Mesendoderm (in vitro differentiated cells): Measurements from ENCODE around the gene OR10V1.
"Not testable (repeated sequence)": the region's sequence is repeated elsewhere in the genome, so short reads cannot be mapped to it uniquely, and the experiment has no call there.

Source experiments
- DNase-seq: peaks from one replicate; pipeline ENCODE4 v3.0.0; 2013
- H2AK5ac ChIP-seq: 2 replicates; pipeline ENCODE4 v1.6.1; 2013; ENCODE audit warnings: low read length, inconsistent platforms
- H2BK120ac ChIP-seq: 2 replicates; pipeline ENCODE4 v1.6.1; 2013; ENCODE audit warnings: low read depth, mild to moderate bottlenecking, low read length, moderate library complexity, mixed read lengths
- H2BK15ac ChIP-seq: replicated peaks from 2 replicates; pipeline ENCODE4 v1.6.1; 2013; ENCODE audit warnings: low read depth, mild to moderate bottlenecking, moderate library complexity
- H2BK5ac ChIP-seq: 2 replicates; pipeline ENCODE4 v1.6.1; 2013; ENCODE audit warnings: low read length, inconsistent platforms
- H3K18ac ChIP-seq: 2 replicates; pipeline ENCODE4 v1.6.1; 2013; ENCODE audit warnings: mild to moderate bottlenecking, low read length, mixed read lengths
- H3K23ac ChIP-seq: one replicate; pipeline ENCODE4 v1.6.1; 2013; ENCODE audit warnings: low read length
- H3K27ac ChIP-seq: 2 replicates; pipeline ENCODE4 v1.5.1; 2013; ENCODE audit warnings: low read depth, mild to moderate bottlenecking, inconsistent platforms, low read length, moderate library complexity
- H3K27me3 ChIP-seq: 2 replicates; pipeline ENCODE4 v1.6.1; 2013; ENCODE audit warnings: low read length, control low read depth, mild to moderate bottlenecking, inconsistent platforms; ENCODE audit not compliant: insufficient read depth, poor library complexity
- H3K36me3 ChIP-seq: 2 replicates; pipeline ENCODE4 v1.6.1; 2013; ENCODE audit warnings: low read length, inconsistent platforms; ENCODE audit not compliant: control insufficient read depth, insufficient read depth
- H3K4ac ChIP-seq: one replicate; pipeline ENCODE4 v1.6.1; 2013; ENCODE audit warnings: low read depth, mild to moderate bottlenecking, low read length, moderate library complexity
- H3K4me1 ChIP-seq: 2 replicates; pipeline ENCODE4 v1.6.1; 2013; ENCODE audit warnings: low read depth, low read length, inconsistent platforms; ENCODE audit not compliant: control insufficient read depth
- H3K4me2 ChIP-seq: 2 replicates; pipeline ENCODE4 v1.6.1; 2013; ENCODE audit warnings: low read length
- H3K4me3 ChIP-seq: 2 replicates; pipeline ENCODE4 v1.5.1; 2013; ENCODE audit warnings: mild to moderate bottlenecking, low read length
- H3K56ac ChIP-seq: one replicate; pipeline ENCODE4 v1.6.1; 2013; ENCODE audit warnings: low read length
- H3K79me1 ChIP-seq: 2 replicates; pipeline ENCODE4 v1.6.1; 2013; ENCODE audit warnings: low read length, inconsistent platforms
- H3K79me2 ChIP-seq: 2 replicates; pipeline ENCODE4 v1.6.1; 2013; ENCODE audit warnings: mild to moderate bottlenecking, low read length; ENCODE audit not compliant: control insufficient read depth, insufficient read depth
- H3K9ac ChIP-seq: 2 replicates; pipeline ENCODE4 v1.6.1; 2013; ENCODE audit warnings: low read length, inconsistent platforms
- H4K5ac ChIP-seq: one replicate; pipeline ENCODE4 v1.6.1; 2013; ENCODE audit warnings: low read length
- H4K8ac ChIP-seq: one replicate; pipeline ENCODE4 v1.6.1; 2013; ENCODE audit warnings: low read depth, mild to moderate bottlenecking, control low read depth, low read length, moderate library complexity
- WGBS: extraction: QIAGEN DNeasy Blood & Tissue Kit; methylation state at CpG from one replicate; pipeline ENCODE4 v1.1.7; 2013; ENCODE audit warnings: low lambda C conversion rate, missing lambda C conversion rate; ENCODE audit not compliant: insufficient coverage; ENCODE audit errors: extremely low coverage; 5-methylcytosine and 5-hydroxymethylcytosine counted together

OR10V1 gene

DNA sequence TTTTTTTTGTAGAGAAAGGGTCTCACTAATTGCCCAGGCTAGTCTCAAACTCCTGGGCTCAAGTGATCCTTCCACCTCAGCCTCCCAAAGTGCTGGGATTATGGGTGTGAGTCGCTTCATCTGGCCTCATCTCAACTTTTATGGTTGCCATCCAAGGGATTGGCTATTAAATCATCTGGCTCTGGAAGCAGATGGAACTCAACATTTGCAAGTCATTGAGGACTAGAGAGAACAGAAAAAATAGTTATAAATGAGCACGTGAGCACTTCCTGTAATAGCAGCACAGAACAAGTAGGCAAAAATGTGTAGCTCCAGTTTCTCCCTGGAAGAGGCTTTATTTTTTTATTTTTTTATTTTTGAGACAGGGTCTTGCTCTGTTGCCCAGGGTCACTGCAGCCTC is 22.5 kb downstream of the OR10V1 start:
- no peak overlapping the region for H3K18ac ChIP-seq
- no peak overlapping the region for H2AK5ac ChIP-seq
- H3K27ac ChIP-seq, result no peak overlapping the region
- H3K4me3 ChIP-seq, result no peak overlapping the region
- WGBS, result no CpG with 5 or more reads among the region's 2 CpGs
- no peak overlapping the region for H3K56ac ChIP-seq
- no peak overlapping the region for H3K9ac ChIP-seq
- no peak overlapping the region for H3K4me2 ChIP-seq
- H2BK15ac ChIP-seq, result no peak overlapping the region
- no peak overlapping the region for H2BK5ac ChIP-seq
- DNase-seq, result no peak
- H3K4me1 ChIP-seq, result no peaks in the 10 kb centered on the region
- no peak overlapping the region for H4K8ac ChIP-seq
- H3K23ac ChIP-seq, result no peak overlapping the region
- no peaks in the 10 kb centered on the region for H3K79me2 ChIP-seq
- no peak overlapping the region for H2BK120ac ChIP-seq
- H3K36me3 ChIP-seq, result no peaks in the 10 kb centered on the region
- H3K79me1 ChIP-seq, result no peaks in the 10 kb centered on the region
- no peak overlapping the region for H4K5ac ChIP-seq
- H3K27me3 ChIP-seq, result no peaks in the 10 kb centered on the region
- H3K4ac ChIP-seq, result no peak overlapping the region

DNA sequence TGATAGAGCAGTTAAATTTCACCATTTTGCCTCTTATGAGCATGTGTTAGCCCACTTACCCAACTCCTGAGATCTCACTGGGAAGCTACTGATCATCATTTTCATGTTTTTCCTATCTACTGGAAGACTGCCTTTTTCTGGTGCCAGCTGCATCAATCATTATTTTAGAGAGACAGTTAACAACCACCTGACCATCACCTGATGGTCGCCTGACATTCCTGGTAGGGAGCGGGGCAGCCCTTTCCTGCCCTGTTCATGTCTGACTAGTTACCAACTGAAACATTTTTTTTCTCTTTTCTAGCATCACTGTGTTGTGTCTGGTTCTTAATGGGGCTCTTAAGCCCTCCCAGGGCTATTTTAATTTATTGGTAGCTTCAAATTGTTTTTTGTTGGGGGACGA is 24.6 kb downstream of the OR10V1 start:
- Histone ChIP-seq H3K23ac (no peak overlapping the region), H3K79me2 (no peaks in the 10 kb centered on the region), H2BK120ac (no peak overlapping the region), H2BK15ac (no peak overlapping the region), H3K9ac (no peak overlapping the region), H3K4ac (no peak overlapping the region), H3K79me1 (no peaks in the 10 kb centered on the region), H3K4me1 (no peaks in the 10 kb centered on the region), H3K27ac (no peak overlapping the region), H4K5ac (no peak overlapping the region), H2AK5ac (no peak overlapping the region), H3K18ac (no peak overlapping the region), H3K4me3 (no peak overlapping the region), H4K8ac (no peak overlapping the region), H3K36me3 (no peaks in the 10 kb centered on the region), H2BK5ac (no peak overlapping the region), H3K27me3 (no peaks in the 10 kb centered on the region), H3K56ac (no peak overlapping the region), H3K4me2 (no peak overlapping the region)
- WGBS, result no CpG with 5 or more reads among the region's 3 CpGs
- no peak for DNase-seq

- not testable (repeated sequence) for H3K23ac ChIP-seq, H3K4me3 ChIP-seq, H3K4me1 ChIP-seq, H3K27ac ChIP-seq, H3K36me3 ChIP-seq, H3K4ac ChIP-seq, H2BK120ac ChIP-seq, H2AK5ac ChIP-seq, H2BK15ac ChIP-seq, H4K8ac ChIP-seq, H3K18ac ChIP-seq, H2BK5ac ChIP-seq, H3K56ac ChIP-seq, H3K79me1 ChIP-seq, H3K4me2 ChIP-seq, H3K27me3 ChIP-seq, H4K5ac ChIP-seq, H3K79me2 ChIP-seq, H3K9ac ChIP-seq
- DNase-seq, result peak; percentile 48
- no CpG with 5 or more reads among the region's 7 CpGs for WGBS
Observed at GRCh38 chr11:59681260-59681725, 32.4 kb downstream of the OR10V1 start.

DNA sequence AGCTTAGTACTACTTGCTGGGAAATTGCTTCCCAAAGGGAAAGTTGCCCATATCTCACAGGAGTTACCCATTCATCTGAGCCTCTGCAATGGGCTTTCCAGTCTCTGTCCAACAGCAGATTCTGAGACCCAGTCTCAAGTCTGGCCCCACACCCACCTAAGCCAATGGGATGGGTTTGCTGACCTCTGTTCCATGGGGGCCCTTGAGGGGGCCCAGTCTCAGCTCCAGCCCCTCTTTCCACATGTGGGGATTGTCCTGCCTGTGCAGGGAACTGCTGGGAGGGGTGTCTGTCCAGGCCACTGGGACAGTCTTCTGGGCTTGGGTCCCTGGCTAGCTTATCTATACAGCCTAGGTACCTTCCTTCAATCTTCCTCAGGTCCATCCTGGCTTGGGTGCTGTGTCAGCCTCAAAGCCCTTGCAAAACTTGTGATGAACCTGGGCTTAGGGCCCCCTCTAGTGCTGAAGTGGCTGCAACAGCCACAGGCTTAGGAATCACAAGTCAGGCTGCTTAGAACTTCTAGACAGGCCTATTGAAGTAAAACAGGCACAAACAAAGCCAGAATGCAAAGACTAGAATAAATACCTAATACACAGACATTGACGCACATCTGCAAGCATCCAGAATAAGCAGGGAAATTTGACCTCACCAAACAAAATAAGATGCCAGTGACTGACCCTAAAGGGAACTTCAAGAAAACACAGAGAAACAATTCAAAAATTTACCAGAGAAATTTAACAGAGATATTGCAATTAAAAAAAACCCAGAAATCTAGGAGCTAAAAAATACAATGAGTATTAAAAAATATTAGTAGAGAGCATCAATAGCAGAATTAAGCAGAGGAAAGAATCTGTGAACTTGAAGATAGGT is 33.1 kb downstream of the OR10V1 start:
- H3K27ac ChIP-seq, result no peak overlapping the region
- no CpG with 5 or more reads among the region's 1 CpG for WGBS

GRCh38 chr11:59679347-59679746 is 34.3 kb downstream of the OR10V1 start:
- H3K18ac ChIP-seq, result no peak overlapping the region
- no peak overlapping the region for H3K27ac ChIP-seq
- H3K9ac ChIP-seq, result no peak overlapping the region
- H3K4me1 ChIP-seq, result no peaks in the 10 kb centered on the region
- no peak overlapping the region for H2BK5ac ChIP-seq
- H3K56ac ChIP-seq, result no peak overlapping the region
- H3K4ac ChIP-seq, result no peak overlapping the region
- H2BK15ac ChIP-seq, result no peak overlapping the region
- no peak overlapping the region for H2AK5ac ChIP-seq
- H3K36me3 ChIP-seq, result no peaks in the 10 kb centered on the region
- H3K4me3 ChIP-seq, result no peak overlapping the region
- DNase-seq, result peak; percentile 34
- H3K79me1 ChIP-seq, result no peaks in the 10 kb centered on the region
- no peak overlapping the region for H2BK120ac ChIP-seq
- no peaks in the 10 kb centered on the region for H3K79me2 ChIP-seq
- no peaks in the 10 kb centered on the region for H3K27me3 ChIP-seq
- no peak overlapping the region for H3K23ac ChIP-seq
- H4K5ac ChIP-seq, result no peak overlapping the region
- no peak overlapping the region for H3K4me2 ChIP-seq
- H4K8ac ChIP-seq, result no peak overlapping the region

More for the DNA sequence above, 33.1 kb downstream of the OR10V1 start:
- Histone ChIP-seq H2BK120ac (no peak overlapping the region), H3K79me1 (no peaks in the 10 kb centered on the region), H3K56ac (peak overlapping the region; percentile 57), H4K5ac (no peak overlapping the region), H4K8ac (no peak overlapping the region), H2AK5ac (no peak overlapping the region), H3K9ac (no peak overlapping the region), H3K36me3 (no peaks in the 10 kb centered on the region), H3K18ac (peak overlapping the region; percentile 19), H3K27me3 (no peaks in the 10 kb centered on the region), H3K79me2 (no peaks in the 10 kb centered on the region), H3K4me3 (no peak overlapping the region), H2BK15ac (no peak overlapping the region), H3K4ac (no peak overlapping the region), H3K4me1 (no peaks in the 10 kb centered on the region), H3K23ac (no peak overlapping the region), H2BK5ac (no peak overlapping the region), H3K4me2 (no peak overlapping the region)
- DNase-seq, result peak; percentile 93

GRCh38 chr11:59678813-59679165 is 34.9 kb downstream of the OR10V1 start:
- Histone ChIP-seq H3K79me1 (no peaks in the 10 kb centered on the region), H3K4me3 (no peak overlapping the region), H3K4ac (no peak overlapping the region), H3K18ac (no peak overlapping the region), H3K27me3 (no peaks in the 10 kb centered on the region), H3K9ac (no peak overlapping the region), H2BK5ac (no peak overlapping the region), H3K79me2 (no peaks in the 10 kb centered on the region), H3K4me2 (no peak overlapping the region), H3K36me3 (no peaks in the 10 kb centered on the region), H2AK5ac (no peak overlapping the region), H3K27ac (no peak overlapping the region), H4K5ac (no peak overlapping the region), H3K4me1 (no peaks in the 10 kb centered on the region), H2BK15ac (no peak overlapping the region), H4K8ac (no peak overlapping the region), H3K56ac (no peak overlapping the region), H2BK120ac (no peak overlapping the region), H3K23ac (no peak overlapping the region)
- no peak for DNase-seq
- WGBS, result no CpG with 5 or more reads among the region's 3 CpGs
